Hepatocyte (in vitro differentiated cells): ENCODE measurements around the gene MAD1L1. TPM values are rescaled to one million over a fixed set of nuclear protein-coding genes. Genes with fewer than 3 reads are reported as not detected.

Source experiments
- DNase-seq: peaks from one replicate; pipeline ENCODE4 v3.0.0-alpha.2; 2016; ENCODE audit warnings: low spot score
- H2AFZ ChIP-seq: fragments of 200-600 bp; sonication (generic); 2 replicates; pipeline ENCODE4 v1.6.0; 2016; ENCODE audit warnings: antibody characterized with exemption, mild to moderate bottlenecking
- H3K27ac ChIP-seq: fragments of 200-600 bp; sonication (generic); 2 replicates; pipeline ENCODE4 v1.5.1; 2016; ENCODE audit warnings: mild to moderate bottlenecking
- H3K27me3 ChIP-seq: fragments of 200-600 bp; sonication (generic); 2 replicates; pipeline ENCODE4 v1.6.1; 2016
- H3K36me3 ChIP-seq: fragments of 200-600 bp; sonication (generic); replicated peaks from 2 replicates; pipeline ENCODE4 v1.5.1; 2016; ENCODE audit warnings: low read depth; ENCODE audit not compliant: insufficient read depth
- H3K4me1 ChIP-seq: fragments of 200-600 bp; sonication (generic); 2 replicates; pipeline ENCODE4 v1.5.1; 2016; ENCODE audit warnings: mild to moderate bottlenecking, moderate library complexity; ENCODE audit not compliant: insufficient read depth
- H3K4me2 ChIP-seq: fragments of 200-600 bp; sonication (generic); 2 replicates; pipeline ENCODE4 v1.6.0; 2016
- H3K4me3 ChIP-seq: fragments of 200-600 bp; sonication (generic); 2 replicates; pipeline ENCODE4 v1.5.1; 2016; ENCODE audit warnings: mild to moderate bottlenecking
- H3K79me2 ChIP-seq: fragments of 200-600 bp; sonication (generic); 2 replicates; pipeline ENCODE4 v1.6.0; 2017; ENCODE audit warnings: mild to moderate bottlenecking
- H3K9me2 ChIP-seq: fragments of 200-600 bp; sonication (generic); replicated peaks from 2 replicates; pipeline ENCODE4 v1.6.0; 2017; ENCODE audit warnings: mild to moderate bottlenecking; ENCODE audit not compliant: insufficient read depth
- H3K9me3 ChIP-seq: fragments of 200-600 bp; sonication (generic); 2 replicates; pipeline ENCODE4 v1.5.1; 2016; ENCODE audit warnings: low read depth, mild to moderate bottlenecking
- H4K20me1 ChIP-seq: fragments of 200-600 bp; sonication (generic); 2 replicates; pipeline ENCODE4 v1.6.0; 2016; ENCODE audit warnings: mild to moderate bottlenecking; ENCODE audit not compliant: insufficient read depth, poor library complexity, severe bottlenecking
- EZH2 ChIP-seq: fragments of 200-600 bp; sonication (generic); IDR thresholded peaks from 2 replicates; pipeline ENCODE4 v1.6.1; 2016; ENCODE audit warnings: antibody characterized with exemption, mild to moderate bottlenecking, borderline replicate concordance
- EZH2phosphoT487 ChIP-seq: fragments of 200-600 bp; sonication (generic); IDR thresholded peaks from one replicate; pipeline ENCODE4 v1.6.1; 2018; ENCODE audit warnings: antibody characterized with exemption, mild to moderate bottlenecking, low read depth, moderate library complexity; ENCODE audit not compliant: unreplicated experiment, severe bottlenecking
- WGBS: methylation state at CpG from one replicate; pipeline ENCODE4 v1.1.6; 2016; ENCODE audit warnings: low lambda C conversion rate; ENCODE audit errors: missing lambda C conversion rate; 5-methylcytosine and 5-hydroxymethylcytosine counted together
- polyA plus RNA-seq: library from polyadenylated mRNA; unstranded; fragments of >200 nt; fragmentation: Nextera tagmentation; extraction: Ambion mirVana; gene quantifications from 2 replicates; pipeline ENCODE4 v1.2.1, GENCODE V29; 2016
- total RNA-seq: library from RNA; depleted of rRNA; stranded (reverse); fragments of >200 nt; gene quantifications from 2 replicates; pipeline ENCODE4 v1.2.3, GENCODE V29; 2014
- TF ChIP-seq, protein P1 (sequence below): fragments of 200-600 bp; sonication (generic); IDR thresholded peaks from 2 replicates; pipeline ENCODE4 v1.5.1; 2016; ENCODE audit warnings: antibody characterized with exemption, mild to moderate bottlenecking; ENCODE audit not compliant: poor library complexity

The MAD1L1 gene
- total and polyA plus RNA-seq, 2 experiments from 2014 or later, result 30.7 to 31.0 TPM

- Histone ChIP-seq H3K4me1 (peaks cover 11% of the 10 kb centered on the region), H3K27ac (no peak overlapping the region), H3K4me3 (no peak overlapping the region), H4K20me1 (no peaks in the 10 kb centered on the region), H3K36me3 (no peaks in the 10 kb centered on the region), H3K9me3 (no peaks in the 10 kb centered on the region), H3K4me2 (no peak overlapping the region), H3K27me3 (no peaks in the 10 kb centered on the region), H2AFZ (no peak overlapping the region), H3K79me2 (no peaks in the 10 kb centered on the region), H3K9me2 (no peaks in the 10 kb centered on the region)
- 98% methylated on average over 14 of the region's 39 CpGs for WGBS
- no peak for TF ChIP-seq EZH2phosphoT487
- no peak for TF ChIP-seq EZH2
- no peak for DNase-seq
These were observed 293.8 kb downstream of the MAD1L1 start for GRCh38 chr7:1938788-1939433.

- H2AFZ ChIP-seq, result no peak overlapping the region
- DNase-seq, result no peak
- no peaks in the 10 kb centered on the region for H4K20me1 ChIP-seq
- H3K79me2 ChIP-seq, result no peaks in the 10 kb centered on the region
- no peaks in the 10 kb centered on the region for H3K9me3 ChIP-seq
- no peaks in the 10 kb centered on the region for H3K27me3 ChIP-seq
- no peaks in the 10 kb centered on the region for H3K36me3 ChIP-seq
- WGBS, result 96% methylated on average over 11 of the region's 11 CpGs
- peaks cover under 1% of the 10 kb centered on the region for H3K4me1 ChIP-seq
- H3K4me2 ChIP-seq, result no peak overlapping the region
- no peak overlapping the region for H3K4me3 ChIP-seq
- no peaks in the 10 kb centered on the region for H3K9me2 ChIP-seq
- no peak overlapping the region for H3K27ac ChIP-seq
- TF ChIP-seq, protein P1, sequence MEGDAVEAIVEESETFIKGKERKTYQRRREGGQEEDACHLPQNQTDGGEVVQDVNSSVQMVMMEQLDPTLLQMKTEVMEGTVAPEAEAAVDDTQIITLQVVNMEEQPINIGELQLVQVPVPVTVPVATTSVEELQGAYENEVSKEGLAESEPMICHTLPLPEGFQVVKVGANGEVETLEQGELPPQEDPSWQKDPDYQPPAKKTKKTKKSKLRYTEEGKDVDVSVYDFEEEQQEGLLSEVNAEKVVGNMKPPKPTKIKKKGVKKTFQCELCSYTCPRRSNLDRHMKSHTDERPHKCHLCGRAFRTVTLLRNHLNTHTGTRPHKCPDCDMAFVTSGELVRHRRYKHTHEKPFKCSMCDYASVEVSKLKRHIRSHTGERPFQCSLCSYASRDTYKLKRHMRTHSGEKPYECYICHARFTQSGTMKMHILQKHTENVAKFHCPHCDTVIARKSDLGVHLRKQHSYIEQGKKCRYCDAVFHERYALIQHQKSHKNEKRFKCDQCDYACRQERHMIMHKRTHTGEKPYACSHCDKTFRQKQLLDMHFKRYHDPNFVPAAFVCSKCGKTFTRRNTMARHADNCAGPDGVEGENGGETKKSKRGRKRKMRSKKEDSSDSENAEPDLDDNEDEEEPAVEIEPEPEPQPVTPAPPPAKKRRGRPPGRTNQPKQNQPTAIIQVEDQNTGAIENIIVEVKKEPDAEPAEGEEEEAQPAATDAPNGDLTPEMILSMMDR, result no peak
- TF ChIP-seq EZH2phosphoT487 (no peak), EZH2 (no peak)
These were observed 295.5 kb downstream of the MAD1L1 start for GRCh38 chr7:1937252-1937605.

GRCh38 chr7:1936531-1937251, 296.1 kb downstream of the MAD1L1 start:
- Histone ChIP-seq H3K4me2 (no peak overlapping the region), H3K36me3 (no peaks in the 10 kb centered on the region), H4K20me1 (no peaks in the 10 kb centered on the region), H3K79me2 (no peaks in the 10 kb centered on the region), H3K4me3 (no peak overlapping the region), H3K9me2 (no peaks in the 10 kb centered on the region), H2AFZ (no peak overlapping the region), H3K9me3 (no peaks in the 10 kb centered on the region), H3K4me1 (no peaks in the 10 kb centered on the region), H3K27me3 (no peaks in the 10 kb centered on the region), H3K27ac (no peak overlapping the region)
- no peak for DNase-seq
- 91% methylated on average over 21 of the region's 29 CpGs for WGBS
- TF ChIP-seq EZH2phosphoT487 (no peak), EZH2 (no peak)
- TF ChIP-seq, protein P1, result no peak

DNA sequence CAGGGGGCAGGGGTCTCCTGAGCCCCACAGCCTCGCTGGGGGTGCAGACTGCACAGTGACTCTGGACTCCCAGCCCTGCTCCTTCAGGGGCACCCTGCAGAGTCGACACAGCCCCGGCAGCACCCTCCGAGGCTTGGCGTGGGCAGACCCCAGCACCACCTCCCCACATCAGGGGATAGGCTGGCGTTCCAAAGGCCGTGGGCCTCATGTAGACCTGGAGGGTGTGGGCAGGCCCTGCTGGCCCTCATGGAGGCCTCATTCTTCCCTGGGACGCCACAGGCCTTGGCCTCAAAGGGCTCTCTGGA, 296.8 kb downstream of the MAD1L1 start:
- no peaks in the 10 kb centered on the region for H4K20me1 ChIP-seq
- no peak overlapping the region for H3K27ac ChIP-seq
- no peaks in the 10 kb centered on the region for H3K79me2 ChIP-seq
- H3K9me3 ChIP-seq, result no peaks in the 10 kb centered on the region
- no peaks in the 10 kb centered on the region for H3K4me1 ChIP-seq
- no peak for DNase-seq
- H3K27me3 ChIP-seq, result no peaks in the 10 kb centered on the region
- H3K4me2 ChIP-seq, result no peak overlapping the region
- no peak overlapping the region for H3K4me3 ChIP-seq
- TF ChIP-seq, protein P1, result no peak
- TF ChIP-seq EZH2phosphoT487, result no peak
- TF ChIP-seq EZH2, result no peak
- H3K36me3 ChIP-seq, result no peaks in the 10 kb centered on the region
- H3K9me2 ChIP-seq, result no peaks in the 10 kb centered on the region
- 97% methylated on average over 8 of the region's 8 CpGs for WGBS
- no peak overlapping the region for H2AFZ ChIP-seq
